NCI-H510A treated with DMSO at 0.1 percent for 48 hours (cell line): Measurements from ENCODE around the gene FADD.
"Not testable (repeated sequence)": the region's sequence is repeated elsewhere in the genome, so short reads cannot be mapped to it uniquely, and the experiment has no call there.

Experiments
- DNase-seq: peaks from one replicate; lab custom pipeline; 2025; lab: John Stamatoyannopoulos, UW

The FADD gene

GRCh38 chr11:70205049-70205725 is 2.1 kb downstream of the FADD start:
- DNase-seq: no peak

GRCh38 chr11:70205766-70206165 is 2.7 kb downstream of the FADD start:
- DNase-seq: no peak

GRCh38 chr11:70206226-70206981 is 3.3 kb downstream of the FADD start:
- no peak for DNase-seq

- DNase-seq: no peak
Observed at GRCh38 chr11:70206982-70207376, 3.9 kb downstream of the FADD start.

DNA sequence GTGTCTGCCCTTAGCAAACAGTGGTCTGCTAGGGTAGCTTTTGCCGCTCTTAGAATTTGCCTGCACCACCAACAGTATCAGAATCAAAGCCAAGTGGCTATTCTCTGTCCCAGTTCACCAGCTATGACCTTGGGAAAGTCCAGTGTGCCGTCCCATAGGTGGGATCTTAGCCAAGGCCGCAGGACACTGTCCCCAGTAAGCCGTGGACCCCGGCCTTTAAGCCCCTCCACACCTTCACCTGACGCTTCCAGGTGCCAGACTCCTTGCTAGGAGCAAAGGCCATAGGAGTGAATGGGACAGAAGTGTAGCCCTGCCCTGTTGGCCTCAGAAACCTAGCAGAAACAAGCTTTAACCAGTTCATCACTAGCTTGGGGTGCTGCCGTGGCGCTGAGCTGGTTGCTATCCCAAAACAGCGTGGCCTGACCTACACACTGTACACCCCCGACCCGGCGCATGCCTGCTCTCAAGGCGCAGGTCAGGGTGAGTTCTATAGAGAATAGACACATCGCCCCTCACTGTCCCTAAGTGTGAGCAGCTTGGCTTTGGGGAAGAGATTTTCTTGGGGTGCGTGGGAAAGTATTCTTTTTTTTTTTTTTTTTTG is 4.5 kb downstream of the FADD start:
- DNase-seq: no peak

- no peak for DNase-seq
Observed at GRCh38 chr11:70209391-70209912, 6.4 kb downstream of the FADD start.

DNA sequence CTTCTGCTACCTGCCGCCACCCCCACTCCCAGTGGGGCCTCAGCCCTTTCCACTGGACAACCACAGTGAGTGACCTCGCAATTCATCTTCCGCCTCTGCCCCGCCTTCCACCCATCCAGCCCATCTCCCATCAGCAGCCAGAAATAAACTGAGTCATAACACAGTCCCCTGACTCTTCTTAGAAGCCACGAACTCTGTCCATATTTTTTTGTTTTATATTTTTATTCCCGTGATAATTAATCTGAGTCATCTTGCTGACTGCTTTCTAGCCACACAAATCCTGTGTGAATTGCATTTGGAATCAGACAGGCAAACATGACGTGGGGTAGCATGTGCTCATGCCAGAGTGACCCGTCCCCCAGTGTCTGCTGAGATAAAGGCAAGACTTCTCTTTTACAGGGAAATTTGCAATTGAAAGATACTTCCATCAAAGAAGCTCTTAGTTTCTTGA is 7.0 kb downstream of the FADD start:
- DNase-seq: no peak

DNA sequence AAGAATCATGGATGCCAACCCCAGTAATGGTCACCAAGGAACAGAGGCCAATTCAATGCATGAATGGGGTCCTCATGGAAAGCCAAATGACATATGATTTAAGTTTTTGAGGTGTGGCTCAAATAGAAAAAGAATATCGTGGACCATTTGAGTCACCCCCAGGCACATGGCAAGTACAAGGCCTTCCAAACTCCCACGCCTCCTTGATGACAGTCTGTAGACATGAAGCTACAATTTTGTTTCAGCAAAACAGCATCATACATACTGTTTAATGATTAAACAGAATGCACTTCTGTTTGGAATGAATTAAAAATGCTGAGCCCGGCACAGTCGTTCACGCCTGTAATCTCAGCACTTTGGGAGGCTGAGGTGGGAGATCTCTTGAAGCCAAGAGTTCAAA is 7.4 kb downstream of the FADD start:
- DNase-seq: no peak

DNA sequence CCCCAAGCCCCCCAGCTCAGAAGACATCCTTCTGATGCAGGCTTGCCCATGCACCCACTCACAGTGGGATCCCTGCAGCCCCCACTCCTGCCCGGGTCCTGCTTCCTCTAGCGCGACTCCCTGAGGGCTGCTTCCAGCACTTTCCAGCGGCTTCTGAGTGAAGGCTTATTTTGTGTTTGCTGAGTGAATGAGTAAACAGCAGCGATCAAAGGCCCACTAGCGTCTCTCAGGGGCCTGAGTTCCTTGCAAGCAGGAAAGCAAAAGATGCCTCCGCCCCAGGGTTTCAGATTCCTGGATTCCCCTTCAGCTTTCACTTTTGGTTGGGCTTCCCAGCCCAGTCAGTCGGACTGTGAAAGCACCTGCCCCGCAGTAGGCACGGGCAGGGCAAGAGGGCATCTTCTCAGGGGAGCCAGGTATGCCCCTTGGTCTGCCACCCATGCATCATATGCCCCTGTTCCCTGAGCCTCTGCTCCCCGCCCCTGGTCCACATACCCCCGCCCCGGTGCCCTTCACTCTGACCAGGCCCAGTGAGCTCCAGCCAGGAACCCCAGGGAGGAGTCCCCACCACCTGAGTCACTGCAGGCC is 9.2 kb downstream of the FADD start:
- no peak for DNase-seq

DNA sequence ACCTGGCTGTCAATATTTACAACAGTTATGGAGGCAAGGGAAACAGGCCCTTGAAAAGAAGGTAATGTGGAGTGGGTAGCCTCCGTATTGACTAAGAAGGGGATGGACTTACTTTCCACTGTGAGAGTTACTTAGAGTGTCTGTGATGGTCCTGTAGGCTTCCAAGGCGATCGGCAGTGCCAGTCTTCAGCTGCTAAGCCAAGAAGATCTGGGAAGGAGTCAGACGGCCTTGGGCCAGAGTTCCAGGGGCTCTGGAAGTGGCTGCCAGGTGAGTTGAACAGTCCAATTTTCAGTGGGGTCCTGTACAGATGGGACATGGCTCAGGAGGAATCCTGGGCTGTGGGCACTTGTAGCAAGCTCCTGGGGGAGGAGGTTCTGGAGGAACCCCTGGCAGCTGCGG is 14.3 kb downstream of the FADD start:
- not testable (repeated sequence) for DNase-seq

DNA sequence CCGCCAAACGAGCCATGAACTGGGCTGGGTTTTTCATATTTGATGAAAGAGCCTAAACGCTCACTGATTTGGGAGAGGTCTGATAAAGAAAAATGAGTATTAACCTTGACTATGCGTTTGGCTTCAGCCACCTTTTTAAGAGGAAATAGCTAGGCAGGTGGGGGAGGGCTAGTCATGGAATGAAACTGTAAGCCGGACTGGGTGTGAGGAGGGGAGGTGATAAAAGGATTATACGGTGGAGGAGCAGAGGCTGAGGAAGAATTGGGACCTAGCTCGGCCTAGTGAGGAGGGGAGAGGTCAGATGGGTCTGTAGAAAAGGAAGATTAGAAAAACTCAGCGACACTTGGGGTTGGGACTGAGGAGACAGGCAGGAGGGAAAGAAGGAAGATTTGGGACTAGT is 15.0 kb downstream of the FADD start:
- not testable (repeated sequence) for DNase-seq

DNA sequence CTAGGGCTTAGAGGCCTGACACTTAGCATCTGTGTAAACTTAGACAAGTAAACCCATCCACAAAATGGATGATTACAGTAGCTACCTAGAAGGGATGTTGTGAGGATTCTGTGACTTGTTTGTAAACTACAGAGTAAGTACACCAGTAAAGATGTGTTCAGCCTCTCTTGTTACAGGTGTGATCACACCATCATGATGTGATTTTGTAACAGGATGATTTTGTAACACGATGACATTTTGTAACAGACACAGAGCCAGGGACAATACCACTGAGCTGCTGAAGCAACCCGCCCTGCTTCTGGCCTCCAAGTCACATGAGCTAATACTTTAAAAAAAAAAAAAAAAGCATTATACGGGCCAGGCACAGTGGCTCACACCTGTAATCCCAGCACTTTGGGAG is 17.0 kb downstream of the FADD start:
- DNase-seq: no peak

GRCh38 chr11:70220920-70221319 is 17.8 kb downstream of the FADD start:
- no peak for DNase-seq

DNA sequence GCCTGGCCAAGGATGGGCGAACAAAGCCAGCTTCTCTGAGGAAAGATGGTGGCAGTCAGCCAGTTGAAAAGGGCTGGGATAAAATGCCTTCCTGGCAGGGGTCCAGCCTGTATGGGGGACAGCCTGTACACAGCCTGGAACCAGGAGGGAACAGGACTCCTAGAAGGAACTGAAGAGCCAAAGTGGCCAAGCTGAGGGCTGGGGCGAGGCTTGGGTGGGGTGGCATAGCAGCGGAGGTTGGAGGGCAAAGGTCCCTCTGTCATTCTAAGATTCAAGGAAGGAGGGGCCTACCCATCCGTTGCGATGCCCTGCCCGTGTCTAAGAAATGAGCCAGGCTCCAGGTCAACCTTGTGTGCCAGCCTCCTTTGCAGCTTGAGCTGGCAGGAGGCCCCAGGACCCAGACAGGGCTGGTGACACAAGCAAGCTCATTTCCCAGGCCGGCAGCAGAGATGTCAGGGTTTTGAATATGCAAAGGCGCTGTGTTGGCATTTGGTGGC is 22.6 kb downstream of the FADD start:
- no peak for DNase-seq

- no peak for DNase-seq
Observed at GRCh38 chr11:70226183-70226582, 23.1 kb downstream of the FADD start.

- no peak for DNase-seq
Observed at GRCh38 chr11:70226967-70227366, 23.9 kb downstream of the FADD start.

- DNase-seq: no peak
Observed at GRCh38 chr11:70229737-70230136, 26.6 kb downstream of the FADD start.

DNA sequence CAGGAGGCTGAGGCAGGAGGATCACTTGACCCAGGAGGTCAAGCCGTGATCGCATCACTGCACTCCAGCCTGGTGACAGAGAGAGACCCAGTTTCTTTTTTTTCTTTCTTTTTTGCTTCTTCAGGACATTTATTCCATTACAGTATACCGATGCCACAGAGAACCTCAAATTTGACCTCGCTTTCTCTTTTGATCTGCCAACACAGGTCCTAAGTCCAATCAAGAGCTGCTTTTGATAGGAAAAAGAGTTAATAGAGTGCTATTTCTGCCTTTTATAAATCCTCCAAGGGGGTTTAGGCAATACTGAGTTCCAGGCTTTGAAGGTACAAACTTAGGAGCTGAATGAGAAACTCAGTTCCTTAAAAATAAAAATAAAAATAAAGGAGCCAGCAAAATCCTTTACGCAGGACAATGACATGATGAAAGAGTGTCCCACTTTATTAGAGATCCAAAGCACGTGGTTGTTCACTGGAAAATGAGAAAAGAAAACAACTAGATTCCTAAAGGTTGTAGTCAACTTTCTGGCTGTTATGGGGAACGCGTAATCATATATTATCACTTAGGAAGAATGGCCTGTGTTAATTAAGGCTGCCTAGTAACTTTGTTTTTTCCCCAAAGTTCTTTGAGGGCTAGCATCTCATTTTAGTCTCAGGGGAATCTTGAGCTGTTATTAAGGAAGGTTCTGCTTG is 27.2 kb downstream of the FADD start:
- DNase-seq: no peak

- DNase-seq: no peak
Observed at GRCh38 chr11:70230840-70231710, 28.0 kb downstream of the FADD start.

GRCh38 chr11:70233034-70233433 is 29.9 kb downstream of the FADD start:
- DNase-seq: no peak

GRCh38 chr11:70233511-70233934 is 30.4 kb downstream of the FADD start:
- no peak for DNase-seq
